Mesenchymal stem cell (in vitro differentiated cells and primary cell): ENCODE measurements around the gene THPO.

ENCODE experiments used
- DNase-seq: peaks from one replicate; pipeline ENCODE4 v3.0.0-alpha.2; 2013
- H2AFZ ChIP-seq: one replicate; pipeline ENCODE4 v1.6.1; 2013; ENCODE audit warnings: low read depth, mild to moderate bottlenecking, control low read depth, inconsistent platforms, low read length, moderate library complexity
- H2AK5ac ChIP-seq: 2 replicates; pipeline ENCODE4 v1.6.1; 2013; ENCODE audit warnings: low read length, moderate library complexity, mild to moderate bottlenecking, inconsistent platforms; ENCODE audit not compliant: severe bottlenecking
- H2BK120ac ChIP-seq: one replicate; pipeline ENCODE4 v1.6.1; 2013; ENCODE audit warnings: low read depth, mild to moderate bottlenecking, inconsistent platforms, low read length, moderate library complexity
- H2BK12ac ChIP-seq, 2 experiments: one replicate each; pipeline ENCODE4 v1.6.1; 2013; ENCODE audit warnings: inconsistent platforms in 2 of 2, low read length in 2 of 2, mild to moderate bottlenecking in 2 of 2, moderate library complexity in 2 of 2, control low read depth in 1 of 2
- H2BK15ac ChIP-seq: one replicate; pipeline ENCODE4 v1.6.1; 2013; ENCODE audit warnings: mild to moderate bottlenecking, low read depth, inconsistent platforms; ENCODE audit not compliant: poor library complexity, severe bottlenecking
- H2BK5ac ChIP-seq: 2 replicates; pipeline ENCODE4 v1.6.1; 2013; ENCODE audit warnings: low read depth, mild to moderate bottlenecking, low read length, control low read depth, inconsistent platforms; ENCODE audit not compliant: poor library complexity, severe bottlenecking
- H3K14ac ChIP-seq, 2 experiments: one replicate each; pipeline ENCODE4 v1.6.1; 2013; ENCODE audit warnings: inconsistent platforms in 2 of 2, low read length in 2 of 2, control low read depth in 1 of 2, mild to moderate bottlenecking in 1 of 2, moderate library complexity in 1 of 2
- H3K18ac ChIP-seq, 2 experiments: one replicate each; pipeline ENCODE4 v1.6.1; 2013; ENCODE audit warnings: inconsistent platforms in 2 of 2, low read length in 2 of 2, control low read depth in 1 of 2, low read depth in 1 of 2, mild to moderate bottlenecking in 1 of 2
- H3K23ac ChIP-seq, 2 experiments: one replicate each; pipeline ENCODE4 v1.6.1; 2013; ENCODE audit warnings: inconsistent platforms in 2 of 2, low read length in 2 of 2, mild to moderate bottlenecking in 2 of 2, moderate library complexity in 2 of 2, control low read depth in 1 of 2
- H3K27ac ChIP-seq: 2 replicates; pipeline ENCODE4 v1.5.1; 2013; ENCODE audit warnings: mild to moderate bottlenecking, moderate library complexity, low read length, control low read depth, inconsistent platforms; ENCODE audit not compliant: poor library complexity, severe bottlenecking
- H3K27me3 ChIP-seq, 2 experiments: 2 replicates each; pipeline versions ENCODE4 v1.6.1 to v1.7.0; 2013; ENCODE audit warnings: low read length in 2 of 2, mild to moderate bottlenecking in 2 of 2, moderate library complexity in 2 of 2, control low read depth in 1 of 2, inconsistent platforms in 1 of 2; ENCODE audit not compliant: control insufficient read depth in 1 of 2, insufficient read depth in 1 of 2
- H3K36me3 ChIP-seq, 2 experiments: 2 replicates each; pipeline versions ENCODE4 v1.6.1 to v1.7.0; 2013; ENCODE audit warnings: low read length in 2 of 2, control low read depth in 1 of 2, inconsistent platforms in 1 of 2, low read depth in 1 of 2, mild to moderate bottlenecking in 1 of 2; ENCODE audit not compliant: insufficient read depth in 2 of 2, control insufficient read depth in 1 of 2
- H3K4ac ChIP-seq, 2 experiments: one replicate each; pipeline ENCODE4 v1.6.1; 2013; ENCODE audit warnings: inconsistent platforms in 2 of 2, low read length in 2 of 2, mild to moderate bottlenecking in 2 of 2, moderate library complexity in 2 of 2, control low read depth in 1 of 2, low read depth in 1 of 2
- H3K4me1 ChIP-seq: 2 replicates; pipeline ENCODE4 v1.6.1; 2013; ENCODE audit warnings: low read depth, low read length, control low read depth; ENCODE audit not compliant: control insufficient read depth, insufficient read depth
- H3K4me2 ChIP-seq: 2 replicates; pipeline ENCODE4 v1.6.1; 2013; ENCODE audit warnings: low read length, mild to moderate bottlenecking, inconsistent platforms; ENCODE audit not compliant: poor library complexity, severe bottlenecking
- H3K4me3 ChIP-seq, 2 experiments: 2 replicates each; pipeline versions ENCODE4 v1.5.1 to v1.7.0; 2013; ENCODE audit warnings: low read length in 2 of 2, mild to moderate bottlenecking in 2 of 2, control low read depth in 1 of 2, low read depth in 1 of 2; ENCODE audit not compliant: insufficient read depth in 1 of 2
- H3K79me1 ChIP-seq: replicated peaks from 2 replicates; pipeline ENCODE4 v1.6.1; 2013; ENCODE audit warnings: mild to moderate bottlenecking, control low read depth, low read length, inconsistent platforms; ENCODE audit not compliant: poor library complexity, severe bottlenecking
- H3K9ac ChIP-seq: 2 replicates; pipeline ENCODE4 v1.7.0; 2013; ENCODE audit warnings: mild to moderate bottlenecking, low read length, moderate library complexity
- H3K9me3 ChIP-seq: 2 replicates; pipeline ENCODE4 v1.7.0; 2013; ENCODE audit warnings: mild to moderate bottlenecking, low read length; ENCODE audit not compliant: control insufficient read depth
- H4K8ac ChIP-seq: one replicate; pipeline ENCODE4 v1.6.1; 2013; ENCODE audit warnings: inconsistent platforms, mild to moderate bottlenecking, low read length, moderate library complexity
- H4K91ac ChIP-seq: one replicate; pipeline ENCODE4 v1.6.1; 2013; ENCODE audit warnings: mild to moderate bottlenecking, low read length, inconsistent platforms
- whole genome bisulfite sequencing: methylation state at CpG from one replicate; pipeline ENCODE4 v1.1.7; 2013; ENCODE audit warnings: mixed read lengths; 5-methylcytosine and 5-hydroxymethylcytosine counted together

THPO gene

DNA sequence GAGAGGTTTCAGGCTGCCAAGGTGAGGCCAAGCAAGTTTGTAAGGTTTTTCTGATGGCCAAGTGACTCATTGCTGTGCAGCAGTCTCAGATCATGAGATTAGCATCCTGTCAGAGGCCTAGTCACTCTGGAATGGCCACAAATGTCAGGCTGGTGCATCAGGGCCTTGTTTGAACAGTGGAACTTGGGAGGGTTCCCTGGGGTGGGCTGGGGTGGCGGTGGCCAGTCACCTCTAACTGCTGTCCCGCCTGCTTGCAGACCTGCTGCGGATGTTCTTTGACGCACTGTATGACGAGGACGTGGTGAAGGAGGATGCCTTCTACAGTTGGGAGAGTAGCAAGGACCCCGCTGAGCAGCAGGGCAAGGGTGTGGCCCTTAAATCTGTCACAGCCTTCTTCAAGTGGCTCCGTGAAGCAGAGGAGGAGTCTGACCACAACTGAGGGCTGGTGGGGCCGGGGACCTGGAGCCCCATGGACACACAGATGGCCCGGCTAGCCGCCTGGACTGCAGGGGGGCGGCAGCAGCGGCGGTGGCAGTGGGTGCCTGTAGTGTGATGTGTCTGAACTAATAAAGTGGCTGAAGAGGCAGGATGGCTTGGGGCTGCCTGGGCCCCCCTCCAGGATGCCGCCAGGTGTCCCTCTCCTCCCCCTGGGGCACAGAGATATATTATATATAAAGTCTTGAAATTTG is 43.4 kb downstream of the THPO start:
- no peak overlapping the region for H2AFZ ChIP-seq
- H2BK15ac ChIP-seq = no peak overlapping the region
- H3K4me3 ChIP-seq = no peak overlapping the region
- no peak overlapping the region for H3K23ac ChIP-seq
- peaks cover 46 to 58% of the 10 kb centered on the region in 2 experiments for H3K36me3 ChIP-seq
- DNase-seq = peak; percentile 83
- H4K91ac ChIP-seq = no peak overlapping the region
- no peak overlapping the region for H2BK5ac ChIP-seq
- H3K9me3 ChIP-seq = no peaks in the 10 kb centered on the region
- H3K4ac ChIP-seq = no peak overlapping the region
- no peak overlapping the region for H4K8ac ChIP-seq
- H3K4me2 ChIP-seq = no peak overlapping the region
- no peak overlapping the region for H2BK12ac ChIP-seq
- H3K14ac ChIP-seq = no peak overlapping the region
- no peak overlapping the region for H2AK5ac ChIP-seq
- peaks cover 52% of the 10 kb centered on the region for H3K4me1 ChIP-seq
- H2BK120ac ChIP-seq = no peak overlapping the region
- H3K27ac ChIP-seq = peak overlapping the region; percentile 78
- peaks cover 20% of the 10 kb centered on the region for H3K79me1 ChIP-seq
- 56% methylated on average over 11 of the region's 15 CpGs for WGBS
- no peaks in the 10 kb centered on the region for H3K27me3 ChIP-seq
- peak overlapping the region; percentile 90 for H3K9ac ChIP-seq
- H3K18ac ChIP-seq = no peak overlapping the region

DNA sequence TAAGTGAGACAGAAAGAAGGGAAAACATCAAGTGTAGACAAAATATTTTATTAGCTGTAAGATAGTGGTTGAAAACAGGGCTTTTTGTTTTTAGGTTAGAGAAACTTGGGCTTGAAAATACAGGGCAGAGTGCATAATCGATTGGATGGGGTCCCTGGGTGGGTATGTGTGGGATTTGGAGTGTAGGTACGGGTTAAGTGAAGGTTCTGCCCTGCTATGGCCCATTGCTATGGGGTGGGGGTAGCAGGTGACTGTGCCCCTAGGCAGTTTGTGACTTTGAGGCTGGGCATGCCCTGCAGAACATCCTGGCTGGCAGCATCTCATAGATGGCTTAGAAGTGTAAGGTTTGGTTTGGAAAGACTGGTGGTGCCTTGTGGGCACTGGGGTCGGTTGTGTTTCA is 44.3 kb downstream of the THPO start:
- Histone ChIP-seq H4K91ac (peak overlapping the region; percentile 56), H3K36me3 (peaks cover 52 to 67% of the 10 kb centered on the region in 2 experiments), H3K23ac (no peak overlapping the region), H4K8ac (no peak overlapping the region), H3K4me3 (no peak overlapping the region), H3K4me1 (peaks cover 48% of the 10 kb centered on the region), H2BK12ac (no peak overlapping the region), H3K18ac (no peak overlapping the region), H2BK120ac (no peak overlapping the region), H3K14ac (no peak overlapping the region), H3K79me1 (peaks cover 15% of the 10 kb centered on the region), H3K9me3 (no peaks in the 10 kb centered on the region), H2AFZ (no peak overlapping the region), H3K4ac (no peak overlapping the region), H3K27ac (peak overlapping the region; percentile 80), H2BK5ac (no peak overlapping the region), H3K9ac (peak overlapping the region; percentile 51), H2AK5ac (peak overlapping the region; percentile 75), H2BK15ac (no peak overlapping the region), H3K4me2 (no peak overlapping the region), H3K27me3 (no peaks in the 10 kb centered on the region)
- no peak for DNase-seq
- 91% methylated on average over 3 of the region's 3 CpGs for WGBS

DNA sequence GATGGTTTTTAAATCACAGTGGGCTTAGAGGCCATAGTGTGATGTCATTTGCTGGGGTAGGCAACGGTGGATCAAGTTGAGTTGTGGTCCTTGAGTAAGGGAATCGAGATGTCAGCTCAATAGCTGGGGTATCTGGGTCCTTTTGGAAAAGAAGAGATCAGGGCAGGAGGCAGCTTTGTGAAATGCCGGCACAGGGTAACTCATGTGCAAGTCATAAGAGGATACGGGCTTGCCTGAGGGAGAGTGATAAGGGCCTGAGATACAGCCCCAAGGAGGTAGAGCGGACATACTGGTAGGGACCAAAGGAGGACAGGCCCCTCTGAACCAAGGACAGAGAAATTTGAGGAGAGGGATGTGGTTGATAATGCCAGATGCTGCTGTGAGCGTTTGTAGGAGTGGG is 44.8 kb downstream of the THPO start:
- no peak overlapping the region for H2AFZ ChIP-seq
- no peaks in the 10 kb centered on the region for H3K9me3 ChIP-seq
- H3K4ac ChIP-seq = no peak overlapping the region
- no peak overlapping the region for H2BK120ac ChIP-seq
- H3K4me1 ChIP-seq = peaks cover 43% of the 10 kb centered on the region
- H3K14ac ChIP-seq = no peak overlapping the region
- no peak overlapping the region for H4K91ac ChIP-seq
- no peak overlapping the region for H3K4me2 ChIP-seq
- 86% methylated on average over 6 of the region's 6 CpGs for WGBS
- H3K27me3 ChIP-seq = no peaks in the 10 kb centered on the region
- H3K79me1 ChIP-seq = peaks cover 14% of the 10 kb centered on the region
- H3K36me3 ChIP-seq = peaks cover 54 to 72% of the 10 kb centered on the region in 2 experiments
- peak overlapping the region; percentile 80 for H3K27ac ChIP-seq
- no peak overlapping the region for H2BK12ac ChIP-seq
- H2AK5ac ChIP-seq = peak overlapping the region; percentile 75
- no peak for DNase-seq
- H3K4me3 ChIP-seq = no peak overlapping the region
- peak overlapping the region; percentile 11 for H2BK5ac ChIP-seq
- H4K8ac ChIP-seq = no peak overlapping the region
- H2BK15ac ChIP-seq = no peak overlapping the region
- peak overlapping the region; percentile 51 for H3K9ac ChIP-seq
- no peak overlapping the region for H3K23ac ChIP-seq
- H3K18ac ChIP-seq = peak overlapping the region in 1 of 2 experiments; percentile 11

DNA sequence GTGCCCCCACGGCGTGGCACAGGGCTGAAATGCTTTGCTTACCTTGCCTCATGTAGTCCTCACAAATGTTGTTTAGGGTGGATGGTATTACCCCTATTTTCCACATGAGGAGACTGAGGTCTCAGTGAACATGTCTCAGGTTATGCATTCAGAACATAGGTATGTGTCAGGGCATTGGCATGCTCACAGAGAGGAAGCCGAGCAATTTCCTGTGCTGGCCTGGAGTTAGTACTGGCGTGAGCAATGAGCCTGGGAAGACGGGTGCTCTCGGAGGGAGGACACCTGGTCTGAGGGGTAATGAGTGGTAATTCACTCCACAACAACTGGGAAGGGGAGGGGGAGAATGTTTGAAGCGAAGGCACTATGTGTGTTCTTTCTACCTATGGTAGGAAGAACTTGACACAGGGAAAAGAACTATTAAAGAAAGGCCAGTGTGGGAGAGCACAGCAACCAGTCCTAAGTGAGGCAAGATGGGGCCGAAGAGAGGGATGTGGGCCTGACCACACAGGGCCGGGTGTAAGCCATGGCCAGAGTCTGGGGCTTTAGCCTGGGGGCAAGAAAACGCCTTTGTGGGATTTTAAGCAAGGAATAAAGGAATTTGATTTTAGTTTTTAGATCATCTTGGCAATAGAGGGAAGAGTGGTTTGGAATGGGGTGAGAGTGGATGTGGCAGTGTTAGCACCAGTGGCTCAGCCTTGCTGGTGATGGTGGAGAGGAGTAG is 45.5 kb downstream of the THPO start:
- Histone ChIP-seq H3K27me3 (no peaks in the 10 kb centered on the region), H3K27ac (peak overlapping the region; percentile 80), H3K23ac (no peak overlapping the region), H3K4ac (peak overlapping the region in 1 of 2 experiments; percentile 37), H3K9me3 (no peaks in the 10 kb centered on the region), H2AFZ (no peak overlapping the region), H3K36me3 (peaks cover 61 to 79% of the 10 kb centered on the region in 2 experiments), H2BK5ac (peak overlapping the region; percentile 39), H3K4me2 (no peak overlapping the region), H2AK5ac (peak overlapping the region; percentile 90), H4K91ac (peak overlapping the region; percentile 29), H4K8ac (no peak overlapping the region), H3K9ac (peak overlapping the region; percentile 51), H3K79me1 (peaks cover 12% of the 10 kb centered on the region), H2BK15ac (no peak overlapping the region), H3K18ac (peak overlapping the region; percentile 11 to 13), H3K14ac (no peak overlapping the region), H3K4me3 (no peak overlapping the region), H2BK12ac (peak overlapping the region in 1 of 2 experiments; percentile 57), H2BK120ac (no peak overlapping the region), H3K4me1 (peaks cover 42% of the 10 kb centered on the region)
- peak; percentile 89 for DNase-seq
- 44% methylated on average over 10 of the region's 10 CpGs for WGBS
